ENCODE measurements around the gene GZMM. TPM values are rescaled to one million over a fixed set of nuclear protein-coding genes. Genes with fewer than 3 reads are reported as not detected.
A peak's percentile ranks its signal among the peaks of the same experiment; 100 is the strongest.

GZMM gene
- polyA plus RNA-seq, 1 of the 3 experiments (the other 2 are of a cell fraction) = not detected

- Histone ChIP-seq H3K9me3 (no peaks in the 10 kb centered on the region), H3K4me1 (ENCODE audit: control insufficient read depth in 1 of 2, insufficient read depth in 2 of 2, low read depth in 1 of 2, low read length in 1 of 2) (no peaks in the 10 kb centered on the region), H3K4me3 (ENCODE audit: low read depth in 2 of 2, low read length in 1 of 2) (no peak overlapping the region), H3F3A (replicated peaks; ENCODE audit: insufficient read depth) (no peaks in the 10 kb centered on the region), H2AFZ (ENCODE audit: low read depth) (no peak overlapping the region), H3K79me2 (ENCODE audit: insufficient read depth) (peaks cover 4% of the 10 kb centered on the region; the same call in 1 of the 2 replicates), H4K20me1 (ENCODE audit: insufficient read depth) (peaks cover 44% of the 10 kb centered on the region), H3K9ac (no peak overlapping the region), H3K36me3 (replicated peaks in 1 of 2; ENCODE audit: control insufficient read depth in 1 of 2, insufficient read depth in 2 of 2, low read length in 1 of 2) (no peaks in the 10 kb centered on the region), H3K27me3 (ENCODE audit: insufficient read depth) (no peaks in the 10 kb centered on the region), H3K9me2 (no peaks in the 10 kb centered on the region), H3K4me2 (no peak overlapping the region), H3K27ac (ENCODE audit: low read depth in 2 of 2, low read length in 1 of 2) (no peak overlapping the region)
- TF ChIP-seq EZH2phosphoT487 (IDR thresholded peaks at IDR 0.05; ENCODE audit: borderline replicate concordance, low read depth) (no peak), TEAD4 (IDR thresholded peaks at IDR 0.05; ENCODE audit: borderline replicate concordance, insufficient read depth) (no peak), SMC3 (IDR thresholded peaks at IDR 0.05; ENCODE audit: low read depth, low read length) (no peak), POLR2AphosphoS5 (IDR thresholded peaks at IDR 0.05; ENCODE audit: low read depth, low read length) (peak; percentile 46; the same call in 1 of the 2 replicates), TCF12 (IDR thresholded peaks at IDR 0.05) (no peak), MAX (IDR thresholded peaks at IDR 0.05; ENCODE audit: low read depth) (no peak), SIN3A (IDR thresholded peaks at IDR 0.05; ENCODE audit: borderline replicate concordance, low read depth, low read length) (no peak), TAF1 (IDR thresholded peaks at IDR 0.05; ENCODE audit: borderline replicate concordance, low read depth, low read length) (no peak), REST (IDR thresholded peaks at IDR 0.05; ENCODE audit: low read depth, low read length) (peak; percentile 65; the same call in 1 of the 2 replicates), RXRA (IDR thresholded peaks at IDR 0.05; ENCODE audit: borderline replicate concordance, low read depth) (no peak), CHD2 (IDR thresholded peaks at IDR 0.05; ENCODE audit: low read length, partially characterized antibody) (no peak), JUND (IDR thresholded peaks at IDR 0.05) (no peak), RAD21 (IDR thresholded peaks at IDR 0.05; ENCODE audit: low read length) (no peak), USF2 (IDR thresholded peaks at IDR 0.05; ENCODE audit: borderline replicate concordance, low read depth, low read length) (no peak), RCOR1 (IDR thresholded peaks at IDR 0.05; ENCODE audit: low read length) (peak; percentile 45; the same call in 1 of the 2 replicates), USF1 (IDR thresholded peaks at IDR 0.05; ENCODE audit: borderline replicate concordance, low read depth) (peak; percentile 72), MXI1 (IDR thresholded peaks at IDR 0.05; ENCODE audit: low read depth, low read length) (no peak), NFIC (IDR thresholded peaks at IDR 0.05; ENCODE audit: borderline replicate concordance) (no peak), PBX3 (IDR thresholded peaks at IDR 0.05) (no peak)
- 49% methylated on average over 15 of the region's 18 CpGs for WGBS (ENCODE audit: low lambda C conversion rate)
- ChIA-PET POLR2A (no interaction called here), CTCF (interaction anchor here (0.7 to 1.8 kb wide), 3 partner anchors 9 to 13 kb away, joined by 3 to 7 read pairs (median 5); no protein-coding TSS in a partner anchor)
- DNase-seq = no peak
These were observed 53.8 kb downstream of the GZMM start for GRCh38 chr19:597406-598315.
